ENCODE results near the gene MRPL34.

MRPL34 gene

GRCh38 chr19:17305517-17306284 lies at the start of gene MRPL34:
TSS of gene MRPL34 (plus strand) at chr19:17305872. CDS start at chr19:17305893, 21 bp downstream.
- H3K4me3 ChIP-seq (ENCODE audit: low read length), result peak within 1 kb of the TSS; percentile 88
- DNase-seq (ENCODE audit: low read depth, low spot score), result no peak
- no peak within 1 kb of the TSS for H3K27ac ChIP-seq (ENCODE audit: low read length)
- no peaks in the 10 kb centered on the region for H3K27me3 ChIP-seq (ENCODE audit: control insufficient read depth, insufficient read depth, low read length)
- peaks cover 7% of the 10 kb centered on the region; the same call in 1 of the 2 replicates for H3K36me3 ChIP-seq (ENCODE audit: control insufficient read depth, insufficient read depth, low read length)
- WGBS (ENCODE audit: insufficient coverage, insufficient read length), result no CpG with 5 or more reads among the region's 55 CpGs
- H3K9me3 ChIP-seq (ENCODE audit: control insufficient read depth, insufficient read depth, low read length), result no peaks in the 10 kb centered on the region
- peaks cover 4% of the 10 kb centered on the region; the same call in 1 of the 2 replicates for H3K4me1 ChIP-seq (ENCODE audit: control insufficient read depth, insufficient read depth, low read length)

- DNase-seq (ENCODE audit: low read depth, low spot score), result no peak
- WGBS (ENCODE audit: insufficient coverage, insufficient read length), result no CpG with 5 or more reads among the region's 3 CpGs
- no peaks in the 10 kb centered on the region for H3K4me1 ChIP-seq (ENCODE audit: control insufficient read depth, insufficient read depth, low read length)
- peaks cover 5% of the 10 kb centered on the region for H3K9me3 ChIP-seq (ENCODE audit: control insufficient read depth, insufficient read depth, low read length)
- H3K27ac ChIP-seq (ENCODE audit: low read length), result no peak overlapping the region
- no peak overlapping the region for H3K4me3 ChIP-seq (ENCODE audit: low read length)
- H3K27me3 ChIP-seq (ENCODE audit: control insufficient read depth, insufficient read depth, low read length), result no peaks in the 10 kb centered on the region
- H3K36me3 ChIP-seq (ENCODE audit: control insufficient read depth, insufficient read depth, low read length), result peaks cover 12% of the 10 kb centered on the region
These were observed 49.5 kb upstream of the MRPL34 start for GRCh38 chr19:17256130-17256529.

- DNase-seq (ENCODE audit: low read depth, low spot score), result no peak
- WGBS (ENCODE audit: insufficient coverage, insufficient read length), result no CpG with 5 or more reads among the region's 9 CpGs
- peaks cover 5% of the 10 kb centered on the region for H3K9me3 ChIP-seq (ENCODE audit: control insufficient read depth, insufficient read depth, low read length)
- no peaks in the 10 kb centered on the region for H3K27me3 ChIP-seq (ENCODE audit: control insufficient read depth, insufficient read depth, low read length)
- no peak overlapping the region for H3K27ac ChIP-seq (ENCODE audit: low read length)
- H3K4me3 ChIP-seq (ENCODE audit: low read length), result no peak overlapping the region
- H3K36me3 ChIP-seq (ENCODE audit: control insufficient read depth, insufficient read depth, low read length), result peaks cover 12% of the 10 kb centered on the region
- no peaks in the 10 kb centered on the region for H3K4me1 ChIP-seq (ENCODE audit: control insufficient read depth, insufficient read depth, low read length)
These were observed 46.4 kb upstream of the MRPL34 start for GRCh38 chr19:17259118-17259780.

- H3K36me3 ChIP-seq (ENCODE audit: control insufficient read depth, insufficient read depth, low read length), result peaks cover 12% of the 10 kb centered on the region
- H3K4me3 ChIP-seq (ENCODE audit: low read length), result no peak overlapping the region
- peaks cover 5% of the 10 kb centered on the region for H3K9me3 ChIP-seq (ENCODE audit: control insufficient read depth, insufficient read depth, low read length)
- DNase-seq (ENCODE audit: low read depth, low spot score), result no peak
- H3K4me1 ChIP-seq (ENCODE audit: control insufficient read depth, insufficient read depth, low read length), result 0 out of 2 replicates have a peak, but pooled peaks cover 2% of the 10 kb centered on the region
- WGBS (ENCODE audit: insufficient coverage, insufficient read length), result no CpG with 5 or more reads among the region's 1 CpG
- H3K27me3 ChIP-seq (ENCODE audit: control insufficient read depth, insufficient read depth, low read length), result no peaks in the 10 kb centered on the region
- no peak overlapping the region for H3K27ac ChIP-seq (ENCODE audit: low read length)
These were observed 45.7 kb upstream of the MRPL34 start for GRCh38 chr19:17259934-17260333.

GRCh38 chr19:17260842-17261325 lies 44.8 kb upstream of the MRPL34 start:
- H3K4me1 ChIP-seq (ENCODE audit: control insufficient read depth, insufficient read depth, low read length), result 0 out of 2 replicates have a peak, but pooled peaks cover 2% of the 10 kb centered on the region
- no peaks in the 10 kb centered on the region for H3K27me3 ChIP-seq (ENCODE audit: control insufficient read depth, insufficient read depth, low read length)
- DNase-seq (ENCODE audit: low read depth, low spot score), result peak; percentile 88
- no CpG with 5 or more reads among the region's 15 CpGs for whole genome bisulfite sequencing (ENCODE audit: insufficient coverage, insufficient read length)
- H3K9me3 ChIP-seq (ENCODE audit: control insufficient read depth, insufficient read depth, low read length), result peaks cover 5% of the 10 kb centered on the region
- peaks cover 12% of the 10 kb centered on the region for H3K36me3 ChIP-seq (ENCODE audit: control insufficient read depth, insufficient read depth, low read length)
- H3K4me3 ChIP-seq (ENCODE audit: low read length), result no peak overlapping the region
- H3K27ac ChIP-seq (ENCODE audit: low read length), result no peak overlapping the region

GRCh38 chr19:17262557-17262956 lies 43.1 kb upstream of the MRPL34 start:
- DNase-seq (ENCODE audit: low read depth, low spot score), result no peak
- no peak overlapping the region for H3K27ac ChIP-seq (ENCODE audit: low read length)
- H3K9me3 ChIP-seq (ENCODE audit: control insufficient read depth, insufficient read depth, low read length), result peaks cover 4% of the 10 kb centered on the region
- no peak overlapping the region for H3K4me3 ChIP-seq (ENCODE audit: low read length)
- peaks cover 12% of the 10 kb centered on the region for H3K36me3 ChIP-seq (ENCODE audit: control insufficient read depth, insufficient read depth, low read length)
- no CpG with 5 or more reads among the region's 16 CpGs for WGBS (ENCODE audit: insufficient coverage, insufficient read length)
- H3K27me3 ChIP-seq (ENCODE audit: control insufficient read depth, insufficient read depth, low read length), result no peaks in the 10 kb centered on the region
- 0 out of 2 replicates have a peak, but pooled peaks cover 2% of the 10 kb centered on the region for H3K4me1 ChIP-seq (ENCODE audit: control insufficient read depth, insufficient read depth, low read length)

- DNase-seq (ENCODE audit: low read depth, low spot score), result no peak
- H3K9me3 ChIP-seq (ENCODE audit: control insufficient read depth, insufficient read depth, low read length), result peaks cover 4% of the 10 kb centered on the region
- H3K27ac ChIP-seq (ENCODE audit: low read length), result no peak overlapping the region
- H3K4me3 ChIP-seq (ENCODE audit: low read length), result no peak overlapping the region
- WGBS (ENCODE audit: insufficient coverage, insufficient read length), result no CpG with 5 or more reads among the region's 23 CpGs
- peaks cover 6% of the 10 kb centered on the region; the same call in 1 of the 2 replicates for H3K36me3 ChIP-seq (ENCODE audit: control insufficient read depth, insufficient read depth, low read length)
- no peaks in the 10 kb centered on the region for H3K27me3 ChIP-seq (ENCODE audit: control insufficient read depth, insufficient read depth, low read length)
- 0 out of 2 replicates have a peak, but pooled peaks cover 2% of the 10 kb centered on the region for H3K4me1 ChIP-seq (ENCODE audit: control insufficient read depth, insufficient read depth, low read length)
These were observed 41.7 kb upstream of the MRPL34 start for GRCh38 chr19:17263712-17264640.

GRCh38 chr19:17264641-17264979 lies 41.1 kb upstream of the MRPL34 start, which contains the start of gene USHBP1:
TSS of gene USHBP1 (minus strand) at chr19:17264745. CDS start at chr19:17264299, 446 bp downstream.
- Histone ChIP-seq H3K27me3 (ENCODE audit: control insufficient read depth, insufficient read depth, low read length) (no peaks in the 10 kb centered on the region), H3K9me3 (ENCODE audit: control insufficient read depth, insufficient read depth, low read length) (peaks cover under 1% of the 10 kb centered on the region), H3K4me1 (ENCODE audit: control insufficient read depth, insufficient read depth, low read length) (0 out of 2 replicates have a peak, but pooled peaks cover 2% of the 10 kb centered on the region), H3K27ac (ENCODE audit: low read length) (no peak within 1 kb of the TSS), H3K4me3 (ENCODE audit: low read length) (no peak within 1 kb of the TSS), H3K36me3 (ENCODE audit: control insufficient read depth, insufficient read depth, low read length) (0 out of 2 replicates have a peak, but pooled peaks cover 3% of the 10 kb centered on the region)
- no peak for DNase-seq (ENCODE audit: low read depth, low spot score)
- no CpG with 5 or more reads among the region's 5 CpGs for WGBS (ENCODE audit: insufficient coverage, insufficient read length)

- DNase-seq (ENCODE audit: low read depth, low spot score), result no peak
- 100% methylated on average over 1 of the region's 7 CpGs for whole genome bisulfite sequencing (ENCODE audit: insufficient coverage, insufficient read length)
- Histone ChIP-seq H3K9me3 (ENCODE audit: control insufficient read depth, insufficient read depth, low read length) (no peaks in the 10 kb centered on the region), H3K4me3 (ENCODE audit: low read length) (no peak overlapping the region), H3K27ac (ENCODE audit: low read length) (no peak overlapping the region), H3K36me3 (ENCODE audit: control insufficient read depth, insufficient read depth, low read length) (no peaks in the 10 kb centered on the region), H3K27me3 (ENCODE audit: control insufficient read depth, insufficient read depth, low read length) (no peaks in the 10 kb centered on the region), H3K4me1 (ENCODE audit: control insufficient read depth, insufficient read depth, low read length) (0 out of 2 replicates have a peak, but pooled peaks cover 2% of the 10 kb centered on the region)
These were observed 39.6 kb upstream of the MRPL34 start for GRCh38 chr19:17266026-17266425.

- DNase-seq (ENCODE audit: low read depth, low spot score), result no peak
- H3K27me3 ChIP-seq (ENCODE audit: control insufficient read depth, insufficient read depth, low read length), result no peaks in the 10 kb centered on the region
- H3K27ac ChIP-seq (ENCODE audit: low read length), result no peak overlapping the region
- no peak overlapping the region for H3K4me3 ChIP-seq (ENCODE audit: low read length)
- H3K36me3 ChIP-seq (ENCODE audit: control insufficient read depth, insufficient read depth, low read length), result peaks cover 5% of the 10 kb centered on the region
- no CpG with 5 or more reads among the region's 12 CpGs for WGBS (ENCODE audit: insufficient coverage, insufficient read length)
- no peaks in the 10 kb centered on the region for H3K9me3 ChIP-seq (ENCODE audit: control insufficient read depth, insufficient read depth, low read length)
- H3K4me1 ChIP-seq (ENCODE audit: control insufficient read depth, insufficient read depth, low read length), result 0 out of 2 replicates have a peak, but pooled peaks cover 2% of the 10 kb centered on the region
These were observed 39.1 kb upstream of the MRPL34 start for GRCh38 chr19:17266589-17266974.
